ENCODE results near the gene HES1. TPM values are rescaled to one million over a fixed set of nuclear protein-coding genes. Genes with fewer than 3 reads are reported as not detected.

The HES1 gene
- total and polyA plus RNA-seq, 12 donors: 12.4 to 59.3 (median 33.2) TPM

- Histone ChIP-seq H3K4me1 (replicated peaks in 1 of 2) (peaks cover 18 to 57% of the 10 kb centered on the region in 2 donors), H3K4me3 (peak overlapping the region in 1 of 4 donors; percentile 85), H3K27me3 (no peaks in the 10 kb centered on the region), H3K27ac (peak overlapping the region in 3 of 5 donors; percentile 30 to 97 (median 80)), H3K36me3 (replicated peaks in 1 of 2) (no peaks in the 10 kb centered on the region), H3K9me3 (replicated peaks in 1 of 3) (no peaks in the 10 kb centered on the region)
- intact Hi-C loops (cut with DNase I): loop anchor here in 1 of 2 donors (5.0 to 10.0 kb wide), 3 partner anchors 134 to 352 kb away; no protein-coding TSS in a partner anchor
- TF ChIP-seq CTCF (IDR thresholded peaks at IDR 0.05): no peak
- TF ChIP-seq POLR2A (IDR thresholded peaks at IDR 0.05): no peak
- WGBS, 4 donors: 44 to 65% (median 46%) methylated on average over 15 to 21 of the region's 21 CpGs
- peak in 1 of 7 donors; percentile 26 for DNase-seq
These were observed 3.3 kb downstream of the HES1 start for GRCh38 chr3:194139071-194139813.

GRCh38 chr3:194139814-194140391, 4.0 kb downstream of the HES1 start:
- H3K4me3 ChIP-seq: peak overlapping the region in 1 of 4 donors; percentile 85

GRCh38 chr3:194140520-194141414, 4.8 kb downstream of the HES1 start:
- peak in 1 of 2 donors; percentile 44 for TF ChIP-seq POLR2A (IDR thresholded peaks at IDR 0.05)
- TF ChIP-seq CTCF (IDR thresholded peaks at IDR 0.05): peak in 1 of 6 experiments; percentile 9
- peak in 6 of 7 donors; percentile 47 to 68 (median 56) for DNase-seq
- Histone ChIP-seq H3K4me3 (peak overlapping the region in 1 of 4 donors; percentile 52), H3K4me1 (replicated peaks in 1 of 2) (peaks cover 13 to 50% of the 10 kb centered on the region in 2 donors), H3K9me3 (replicated peaks in 1 of 3) (no peaks in the 10 kb centered on the region), H3K27ac (peak overlapping the region in 4 of 5 donors; percentile 83 to 98 (median 97)), H3K27me3 (no peaks in the 10 kb centered on the region), H3K36me3 (replicated peaks in 1 of 2) (no peaks in the 10 kb centered on the region)
- intact Hi-C loops (cut with DNase I): loop anchor here (5.0 kb wide), 2 partner anchors 122 to 127 kb away; no protein-coding TSS in a partner anchor
- 13 to 40% (median 20%) methylated on average over 20 to 71 of the region's 71 CpGs for WGBS, 4 donors

More at GRCh38 chr3:194139814-194140391, 4.0 kb downstream of the HES1 start:
- H3K4me1 ChIP-seq (replicated peaks in 1 of 2): peaks cover 18 to 57% of the 10 kb centered on the region in 2 donors
- no peaks in the 10 kb centered on the region for H3K27me3 ChIP-seq
- no peaks in the 10 kb centered on the region for H3K9me3 ChIP-seq (replicated peaks in 1 of 3)
- no peak for DNase-seq
- H3K36me3 ChIP-seq (replicated peaks in 1 of 2): no peaks in the 10 kb centered on the region
- peak overlapping the region in 3 of 5 donors; percentile 80 to 97 (median 97) for H3K27ac ChIP-seq
- 57 to 59% (median 58%) methylated on average over 9 of the region's 9 CpGs for WGBS, 4 donors
- no peak for TF ChIP-seq CTCF (IDR thresholded peaks at IDR 0.05)
- TF ChIP-seq POLR2A (IDR thresholded peaks at IDR 0.05): no peak
- intact Hi-C loops (cut with DNase I): loop anchor here (5.0 to 10.0 kb wide), 5 partner anchors 122 to 353 kb away; no protein-coding TSS in a partner anchor

Data from adrenal gland (tissue), 12 donors.